ENCODE data around the gene BNIP1.
A peak's percentile ranks its signal among the peaks of the same experiment; 100 is the strongest.
"Not testable (repeated sequence)": the region's sequence is repeated elsewhere in the genome, so short reads cannot be mapped to it uniquely, and the experiment has no call there.

Gene BNIP1, protein sequence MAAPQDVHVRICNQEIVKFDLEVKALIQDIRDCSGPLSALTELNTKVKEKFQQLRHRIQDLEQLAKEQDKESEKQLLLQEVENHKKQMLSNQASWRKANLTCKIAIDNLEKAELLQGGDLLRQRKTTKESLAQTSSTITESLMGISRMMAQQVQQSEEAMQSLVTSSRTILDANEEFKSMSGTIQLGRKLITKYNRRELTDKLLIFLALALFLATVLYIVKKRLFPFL

DNA sequence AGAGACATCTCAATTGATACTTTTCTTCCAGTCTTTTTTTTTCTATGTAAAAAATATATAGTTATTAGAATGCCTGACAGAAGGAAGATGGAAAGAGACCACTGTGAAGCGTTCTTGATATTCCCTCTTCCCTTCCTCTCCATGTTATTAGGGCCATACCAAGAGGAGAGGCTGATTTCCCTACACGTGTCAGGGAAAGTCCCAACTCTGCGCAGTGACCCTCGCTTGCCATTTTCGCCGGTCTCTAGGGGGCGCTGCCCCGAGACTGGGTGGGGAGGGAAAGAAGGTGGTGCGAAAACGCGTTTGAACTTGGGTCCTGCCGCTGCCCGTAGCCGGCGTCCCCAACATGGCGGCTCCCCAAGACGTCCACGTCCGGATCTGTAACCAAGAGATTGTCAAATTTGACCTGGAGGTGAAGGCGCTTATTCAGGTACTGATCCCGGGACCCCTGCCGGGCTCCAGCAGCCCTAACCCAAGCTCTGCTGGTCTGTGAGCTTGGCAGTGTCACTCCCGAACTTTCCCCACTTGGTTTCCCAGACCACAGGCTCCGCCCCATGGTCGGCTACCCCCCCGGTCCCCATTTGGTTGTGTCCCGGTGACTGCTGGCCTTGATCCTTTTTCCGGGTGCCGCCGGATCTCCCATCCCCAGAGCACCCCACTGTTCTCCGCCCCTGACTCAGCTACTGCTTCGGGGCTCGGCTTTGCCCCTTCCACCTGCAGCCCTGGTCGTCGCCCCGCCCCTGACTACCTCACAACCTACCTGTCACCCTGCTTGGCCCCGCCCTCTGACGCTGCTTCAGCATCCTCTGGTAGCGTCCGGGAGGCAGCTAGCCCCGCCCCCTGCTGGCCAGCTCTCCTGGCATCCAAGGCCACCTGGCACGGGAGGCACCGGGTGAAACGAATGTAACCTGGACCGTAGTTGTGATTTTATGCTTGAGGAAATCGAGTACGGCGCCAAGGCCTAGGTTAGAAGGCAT, at the start of gene BNIP1:
TSS of gene BNIP1 (plus strand) at position 332 of the 977 bp plus-strand sequence. CDS start at position 347, 15 bp downstream.
- DNase-seq = peak; percentile 96 to 97

DNA sequence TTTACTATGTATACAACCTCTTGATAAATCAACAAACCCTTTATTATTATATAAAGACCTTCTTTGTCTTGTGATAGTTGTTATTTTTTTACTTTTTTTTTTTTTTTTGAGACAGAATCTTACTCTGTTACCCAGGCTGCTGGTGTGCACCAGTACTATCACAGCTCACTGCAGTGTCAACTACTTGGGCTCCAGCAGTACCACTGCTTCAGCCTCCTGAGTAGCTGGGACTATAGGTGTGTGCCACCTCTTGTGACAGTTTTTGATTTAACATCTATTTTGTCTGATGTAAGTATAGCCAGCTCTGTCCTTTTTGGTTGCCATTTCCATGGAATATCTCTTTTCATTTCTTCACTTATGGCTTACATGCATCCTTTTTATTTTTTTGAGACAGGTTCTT, 45.5 kb upstream of the BNIP1 start:
- DNase-seq = no peak

DNA sequence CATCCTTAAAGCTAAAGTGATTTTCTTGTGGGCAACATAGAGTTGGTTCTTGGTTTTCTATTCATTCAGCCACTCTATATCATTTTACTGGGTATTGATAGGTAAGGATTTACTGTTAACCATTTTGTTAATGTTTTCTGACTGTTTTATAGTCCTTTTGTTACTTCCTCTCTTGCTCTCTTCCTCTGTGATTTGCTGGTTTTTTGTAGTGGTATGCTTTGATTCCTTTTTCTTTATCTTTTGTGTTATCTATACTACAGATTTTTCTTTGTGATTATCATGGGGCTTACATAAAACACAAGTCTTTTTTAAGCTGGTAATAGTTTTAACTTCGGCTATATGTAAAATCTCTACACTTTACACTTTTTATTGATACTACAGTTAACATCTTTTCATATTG, 44.9 kb upstream of the BNIP1 start:
- DNase-seq = peak in 1 of 2 donors; percentile 19

DNA sequence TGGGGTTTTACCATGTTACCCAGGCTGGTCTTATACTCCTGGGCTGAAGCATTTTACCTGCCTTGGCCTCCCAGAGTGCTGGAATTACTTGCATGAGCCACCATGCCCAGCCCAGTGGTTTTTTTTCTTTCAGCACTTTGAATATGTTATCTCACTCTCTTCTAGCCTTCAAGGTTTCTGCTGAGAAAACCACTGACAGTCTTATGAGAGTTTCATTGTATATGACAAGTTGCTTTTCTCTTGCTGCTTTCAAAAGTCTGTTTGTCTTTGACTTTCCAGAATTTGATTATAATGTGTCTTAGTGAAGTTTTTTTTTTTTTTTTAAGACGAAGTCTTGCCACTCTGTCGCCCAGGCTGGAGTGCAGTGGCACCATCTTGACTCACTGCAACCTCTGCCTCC, 43.1 kb upstream of the BNIP1 start:
- DNase-seq = no peak

DNA sequence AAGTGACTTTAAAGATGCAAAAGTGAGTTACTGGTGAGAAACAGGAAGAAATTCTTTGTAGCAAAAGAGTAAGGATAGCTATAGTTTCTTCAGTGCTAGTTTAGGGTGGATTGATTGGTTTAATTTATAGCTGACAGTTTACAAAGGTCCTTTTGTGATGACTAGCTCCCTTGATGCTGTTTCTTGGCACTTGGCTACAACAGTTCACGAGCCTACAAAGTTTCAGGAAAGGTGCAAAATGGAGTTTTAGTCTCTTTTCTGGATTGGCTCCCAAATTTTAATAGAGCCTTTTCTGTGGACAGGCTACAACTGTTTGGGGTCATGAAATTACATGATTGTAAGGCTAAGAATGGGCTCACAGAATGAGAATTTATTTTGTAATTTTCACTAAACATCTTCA, 40.9 kb upstream of the BNIP1 start:
- no peak for DNase-seq

DNA sequence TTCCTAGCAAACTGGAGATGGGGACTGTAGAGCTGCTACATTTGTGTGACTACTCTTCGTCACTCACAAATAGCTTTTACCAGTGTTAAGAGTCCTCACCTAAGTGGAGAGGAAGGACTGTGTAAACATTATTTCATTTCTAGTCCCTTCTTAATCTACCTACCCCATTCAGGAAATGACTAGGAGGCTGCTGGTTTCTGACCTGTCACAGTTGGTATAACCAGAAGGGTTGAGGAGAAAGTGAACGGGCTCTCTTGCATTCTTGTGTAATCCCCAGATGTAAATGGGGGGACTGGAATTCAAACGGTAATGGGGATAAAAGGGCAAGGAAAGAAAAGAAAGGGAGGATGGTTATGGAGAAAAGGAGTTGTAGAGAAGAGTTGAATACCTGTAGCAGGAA, 35.4 kb upstream of the BNIP1 start:
- no peak for DNase-seq

DNA sequence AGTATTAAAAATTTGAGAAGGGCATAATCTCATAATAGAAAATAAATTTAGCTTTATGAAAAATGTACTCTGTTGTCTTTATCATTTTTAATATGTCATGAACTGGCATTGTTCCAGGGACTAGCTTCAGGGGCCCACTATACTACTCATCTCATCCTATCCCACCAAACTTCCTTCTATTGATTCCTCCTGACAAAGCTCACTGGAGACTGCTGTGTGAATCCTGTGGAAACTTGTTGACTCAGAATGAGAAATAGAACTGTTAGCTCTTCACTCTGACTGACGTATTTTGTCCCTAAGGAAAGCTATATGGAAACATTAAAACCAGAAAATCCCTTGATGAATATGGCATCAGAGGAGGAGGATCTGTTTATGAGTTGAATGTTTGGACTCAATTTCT, 29.8 kb upstream of the BNIP1 start:
- DNase-seq = no peak

DNA sequence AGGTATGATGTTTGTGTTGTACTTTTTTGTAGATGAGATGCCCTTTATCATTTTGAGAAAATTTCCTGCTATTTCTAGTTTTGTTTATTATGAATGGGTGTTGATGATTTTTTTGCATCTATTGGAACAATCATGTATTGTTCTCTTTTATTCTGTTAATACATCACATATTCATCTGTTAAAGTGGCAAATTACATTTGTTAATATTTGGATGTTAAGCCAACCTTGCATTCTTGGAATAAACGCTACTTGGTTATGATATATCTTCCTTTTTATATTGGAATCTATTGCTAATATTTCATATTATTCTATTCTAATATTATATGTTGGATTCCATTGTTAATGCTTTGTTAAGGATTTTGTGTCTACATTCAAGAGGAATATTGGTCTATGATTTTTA, 24.6 kb upstream of the BNIP1 start:
- no peak for DNase-seq

DNA sequence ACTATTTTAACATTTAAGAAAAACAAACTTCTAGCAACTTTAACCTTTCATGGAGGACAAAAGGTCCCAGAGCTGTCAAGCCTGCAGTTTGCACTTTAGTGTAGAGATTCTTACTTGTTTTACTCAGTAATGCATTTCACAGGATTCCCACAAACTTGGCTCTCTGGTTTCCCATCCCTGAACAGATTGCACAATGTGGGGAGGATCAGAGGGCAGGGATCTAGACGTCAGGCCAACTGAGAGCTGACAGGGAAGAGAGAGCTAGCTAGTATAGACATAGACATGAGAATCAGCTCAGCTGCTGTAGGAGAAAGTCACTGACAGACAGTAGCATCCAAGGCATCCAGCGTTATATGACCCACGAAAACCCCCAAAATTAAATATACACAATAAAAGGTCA, 20.9 kb upstream of the BNIP1 start:
- DNase-seq = no peak

DNA sequence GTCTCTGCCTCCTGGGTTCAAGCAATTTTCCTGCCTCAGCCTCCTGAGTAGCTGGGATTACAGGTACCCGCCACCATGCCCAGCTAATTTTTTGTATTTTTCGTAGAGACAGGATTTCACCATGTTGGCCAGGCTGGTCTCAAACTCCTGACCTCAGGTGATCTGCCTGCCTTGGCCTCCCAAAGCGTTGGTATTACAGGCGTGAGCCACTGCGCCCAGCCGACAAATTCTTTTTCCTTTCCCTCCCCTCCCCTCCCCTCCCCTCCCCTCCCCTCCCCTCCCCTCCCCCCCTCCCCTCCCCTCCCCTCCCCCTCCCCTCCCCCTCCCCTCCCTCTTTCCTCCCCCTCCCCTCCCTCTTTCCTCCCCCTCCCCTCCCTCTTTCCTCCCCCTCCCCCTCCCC, 12.2 kb upstream of the BNIP1 start:
- DNase-seq = not testable (repeated sequence)

DNA sequence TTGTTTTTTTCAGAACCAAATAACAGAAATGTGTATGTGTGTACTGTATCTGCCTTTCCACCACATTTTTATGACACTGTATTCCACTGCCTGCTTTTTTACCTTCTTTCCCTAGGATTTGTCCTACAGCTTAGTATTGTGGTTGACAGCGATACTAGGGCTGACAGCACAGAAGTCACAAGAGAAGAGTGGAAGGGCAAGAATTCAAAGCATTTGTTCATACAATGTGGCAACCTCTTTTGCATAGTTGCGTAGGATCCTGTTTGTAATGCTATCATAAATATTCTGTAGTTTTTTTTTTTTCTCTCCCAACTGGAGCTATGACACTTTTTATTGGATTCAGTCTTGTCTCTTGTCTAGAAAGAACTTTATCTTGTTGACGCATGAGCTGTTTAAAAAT, 5.6 kb upstream of the BNIP1 start:
- DNase-seq = no peak

DNA sequence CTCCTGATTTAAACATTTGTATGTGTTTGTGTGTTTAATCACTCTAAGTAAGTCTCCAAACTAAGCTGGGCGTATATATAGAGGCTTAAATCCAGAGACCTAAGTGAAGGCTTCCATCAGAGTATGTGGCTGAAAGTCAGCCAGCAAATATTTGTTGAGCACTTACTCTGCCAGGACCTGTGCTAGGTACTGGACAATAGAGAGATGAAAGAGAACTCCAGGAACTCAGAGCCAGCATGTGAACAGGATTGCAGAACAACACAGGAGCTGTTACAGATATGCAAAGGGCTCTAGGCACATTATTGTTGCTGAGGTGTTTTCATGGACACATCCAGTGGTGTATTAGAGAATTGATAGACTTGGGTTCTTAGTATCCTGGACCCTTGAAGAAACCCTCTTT, 4.7 kb upstream of the BNIP1 start:
- DNase-seq = no peak

DNA sequence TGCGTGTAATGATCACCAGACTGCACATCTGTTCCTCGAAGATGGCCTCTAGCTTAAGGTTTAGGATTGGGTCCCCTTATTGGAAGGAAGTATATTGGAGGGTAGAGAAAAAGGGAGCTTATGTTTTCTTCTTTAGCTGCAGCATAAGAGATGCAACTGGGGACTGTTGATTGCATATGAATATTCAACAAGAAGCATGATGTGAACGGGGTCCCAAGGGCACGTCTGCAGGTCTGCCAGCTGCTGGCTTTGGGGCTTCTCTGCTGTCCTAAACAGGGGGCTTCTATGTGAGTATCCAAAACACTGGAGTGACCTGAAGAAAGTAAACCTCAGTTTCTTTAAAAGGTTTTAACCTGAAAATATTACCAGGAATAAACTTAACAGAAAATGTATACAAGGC, 3.6 kb upstream of the BNIP1 start:
- DNase-seq = no peak

DNA sequence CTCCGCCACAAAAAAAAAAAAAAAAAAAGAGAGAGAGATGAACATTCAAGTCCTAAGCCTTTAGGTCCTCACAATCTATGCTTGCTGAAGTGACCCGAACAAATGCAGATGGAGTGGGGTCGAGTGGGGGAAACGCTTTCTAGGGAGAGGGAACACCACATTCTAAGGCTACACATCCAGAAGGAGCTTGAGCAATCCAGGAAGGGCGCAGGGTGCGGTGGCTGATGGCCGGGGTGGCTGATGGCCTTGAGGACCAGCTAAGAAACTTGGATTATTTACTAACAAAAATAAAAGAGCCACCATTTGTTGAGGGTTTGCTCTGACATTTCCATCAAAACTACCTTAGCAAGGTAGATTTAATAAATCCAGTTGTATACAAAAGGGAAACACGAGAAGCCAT, 764 bp upstream of the BNIP1 start:
- no peak for DNase-seq

DNA sequence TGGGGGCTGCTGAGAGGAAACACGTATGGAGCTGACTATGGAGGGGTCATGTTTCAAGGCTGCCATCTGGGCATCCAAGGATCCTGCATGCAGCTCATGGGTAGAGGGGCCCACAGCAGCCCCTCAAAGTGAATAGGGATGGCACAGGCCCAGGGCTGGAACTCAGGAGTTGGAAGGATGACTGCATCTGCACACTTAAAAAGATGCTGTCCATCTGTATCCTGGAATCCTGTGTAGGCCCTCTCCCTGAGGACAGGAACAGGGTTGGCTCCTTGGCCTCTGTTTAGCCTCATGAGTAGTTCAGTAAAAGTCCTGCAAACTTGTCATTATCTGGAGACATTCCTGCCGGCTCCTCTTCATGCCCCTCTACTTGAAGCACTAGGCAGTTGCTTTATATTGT, 4.0 kb downstream of the BNIP1 start:
- no peak for DNase-seq

DNA sequence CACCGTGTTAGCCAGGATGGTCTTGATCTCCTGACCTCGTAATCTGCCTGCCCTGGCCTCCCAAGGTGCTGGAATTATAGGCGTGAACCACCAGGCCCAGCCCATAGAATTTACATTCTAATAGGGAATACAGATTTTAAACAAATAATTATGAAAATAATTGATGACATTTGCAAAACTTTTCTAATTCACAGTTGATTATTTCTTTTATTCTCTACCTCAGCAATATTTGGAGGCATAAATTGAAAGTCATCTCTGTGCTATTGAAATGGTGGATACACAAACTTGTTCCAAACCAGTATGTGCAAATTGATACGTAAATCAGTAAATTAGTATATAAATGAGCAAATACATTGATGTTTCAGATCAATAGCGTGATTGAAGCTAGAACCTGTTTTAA, 8.2 kb downstream of the BNIP1 start:
- no peak for DNase-seq

DNA sequence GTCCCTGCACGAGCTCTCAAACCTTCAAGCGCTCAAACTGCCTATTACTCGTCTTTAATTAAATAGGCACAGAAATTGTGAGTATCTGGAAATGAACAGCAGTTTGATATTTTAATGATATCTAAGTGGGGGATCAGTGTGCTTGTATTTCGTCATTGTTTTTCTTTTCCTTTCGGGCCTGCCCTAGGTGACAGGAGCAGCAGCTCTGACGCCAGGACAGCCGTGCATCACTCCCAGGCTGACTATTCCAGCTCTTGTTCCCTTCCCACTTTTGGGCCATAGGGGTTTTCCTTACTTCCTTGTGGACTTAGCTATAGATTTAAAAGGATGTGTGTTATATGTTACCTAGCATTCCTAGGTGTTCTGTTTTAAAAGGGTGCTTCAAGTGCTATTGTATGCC, 9.5 kb downstream of the BNIP1 start:
- no peak for DNase-seq

DNA sequence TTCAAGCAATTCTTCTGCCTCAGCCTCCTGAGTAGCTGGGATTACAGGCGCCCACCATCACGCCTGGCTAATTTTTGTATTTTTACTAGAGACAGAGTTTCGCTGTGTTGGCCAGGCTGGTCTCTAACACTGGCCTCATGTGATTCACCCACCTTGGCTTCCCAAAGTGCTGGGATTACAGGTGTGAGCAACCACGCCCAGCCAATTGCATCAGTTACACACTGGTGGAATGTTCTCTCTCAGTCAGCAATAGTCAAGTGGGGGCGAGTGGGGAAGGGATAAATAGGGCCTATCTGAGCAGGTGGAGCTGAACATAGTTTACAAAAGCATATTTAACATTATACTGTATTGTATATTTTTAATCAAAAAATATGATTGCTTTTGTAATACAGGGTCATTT, 10.3 kb downstream of the BNIP1 start:
- not testable (repeated sequence) for DNase-seq

DNA sequence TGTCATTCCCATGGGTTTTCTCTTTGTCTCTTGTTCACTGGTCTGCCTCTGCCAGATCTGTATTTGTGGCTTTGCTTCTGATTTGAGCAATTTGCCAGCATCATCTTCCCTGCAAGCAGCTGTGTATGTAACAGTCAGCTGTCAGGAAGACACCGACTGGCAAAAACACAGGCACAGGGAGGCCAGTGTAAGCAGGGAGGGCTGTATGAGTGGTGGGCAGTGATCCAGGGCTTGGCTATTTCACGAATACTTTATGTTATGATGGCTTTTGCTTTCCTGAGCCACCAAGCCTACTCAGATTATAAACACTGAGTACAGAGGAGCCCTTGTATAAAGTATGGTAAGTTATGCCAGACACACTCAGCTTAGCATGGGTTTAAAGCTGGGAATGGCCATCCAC, 11.6 kb downstream of the BNIP1 start:
- no peak for DNase-seq

DNA sequence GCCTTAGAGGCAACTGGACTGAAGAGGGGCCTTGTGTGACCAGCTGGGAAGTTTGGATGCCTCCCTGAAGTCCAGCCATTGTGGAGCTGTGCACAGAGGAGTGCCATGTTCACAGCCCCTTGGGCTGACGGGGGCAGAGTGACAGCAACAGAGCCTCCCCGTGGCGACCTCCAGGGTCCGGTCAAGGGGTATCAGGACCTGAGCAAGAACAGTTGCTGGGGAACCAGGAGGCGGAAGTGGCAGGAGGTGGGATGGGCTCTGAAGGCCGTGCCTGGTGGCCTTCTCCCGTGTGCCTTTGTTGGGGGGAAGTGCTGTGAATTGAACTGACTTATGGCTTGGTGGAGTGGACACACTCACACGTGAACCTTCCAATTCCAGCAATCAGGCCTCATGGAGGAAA, 14.0 kb downstream of the BNIP1 start:
- DNase-seq = no peak

DNA sequence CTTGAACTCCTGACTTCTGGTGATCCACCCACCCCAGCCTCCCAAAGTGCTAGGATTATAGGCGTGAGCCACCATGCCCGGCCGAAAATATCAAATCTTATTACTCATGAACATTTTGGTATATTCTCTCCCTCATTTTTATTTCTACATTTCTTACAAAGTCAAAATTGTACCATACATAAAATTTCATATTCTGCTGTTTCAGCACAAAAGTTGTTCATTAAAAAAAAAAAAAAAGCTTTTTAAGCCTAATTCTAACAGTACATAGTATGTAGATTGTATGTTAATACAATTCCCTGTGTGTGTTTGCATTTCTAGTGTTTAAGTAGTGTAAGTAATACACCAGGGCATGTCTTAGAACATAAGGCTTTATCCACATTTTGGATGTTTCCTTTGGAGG, 14.9 kb downstream of the BNIP1 start:
- DNase-seq = no peak

DNA sequence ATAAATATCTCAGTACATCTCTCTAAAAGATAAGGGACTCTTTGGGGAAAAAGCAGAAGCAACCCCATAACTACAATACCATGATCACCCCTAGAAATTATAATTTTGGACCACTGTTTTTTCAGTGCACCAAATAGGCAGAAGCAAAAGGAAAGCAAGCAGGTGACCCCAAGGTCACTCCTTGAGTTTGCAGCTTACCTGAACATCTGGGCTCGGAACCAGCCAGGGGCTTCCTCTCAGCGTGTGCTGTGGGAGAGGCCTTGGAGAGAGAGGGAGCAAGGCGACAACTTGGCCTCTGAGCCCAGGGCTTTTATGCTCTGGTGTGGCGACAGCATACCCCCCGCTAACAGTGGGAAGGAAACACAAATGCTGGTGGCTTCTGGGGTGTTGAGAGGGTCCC, 16.8 kb downstream of the BNIP1 start:
- no peak for DNase-seq

DNA sequence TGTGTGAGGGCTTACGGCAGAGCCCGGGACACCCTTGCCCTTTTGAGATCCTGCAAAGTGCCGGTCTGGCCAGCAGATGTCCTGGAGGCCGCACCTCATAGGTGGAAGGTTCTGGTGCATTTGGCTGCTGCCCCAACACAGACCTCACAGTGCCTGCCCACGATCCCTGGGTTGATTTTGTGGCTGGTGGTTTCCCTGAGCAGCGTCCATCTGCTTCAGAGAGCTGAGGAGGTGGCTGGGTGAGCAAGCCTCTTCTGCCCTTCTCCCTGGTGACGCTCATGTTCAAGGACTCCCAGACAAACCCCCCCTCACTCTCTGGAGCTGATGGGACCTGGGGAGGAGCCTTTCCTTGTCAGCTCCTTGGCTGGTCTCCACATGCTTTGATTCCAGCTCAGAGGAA, 18.9 kb downstream of the BNIP1 start:
- no peak for DNase-seq

Measured in CD4-positive, alpha-beta T cell treated with Interferon alpha-2 for 1 hour (primary cell).